NCI-H1092 (cell line): ENCODE results near the gene LAMA3.
"Not testable (repeated sequence)": the region's sequence is repeated elsewhere in the genome, so short reads cannot be mapped to it uniquely, and the experiment has no call there.

Experiments
- DNase-seq: peaks from one replicate; lab custom pipeline; 2025; lab: John Stamatoyannopoulos, UW

LAMA3 gene

GRCh38 chr18:23733265-23733664 is 44.0 kb downstream of the LAMA3 start:
- not testable (repeated sequence) for DNase-seq

- DNase-seq = no peak
These were observed 44.6 kb downstream of the LAMA3 start for GRCh38 chr18:23733895-23734294.

GRCh38 chr18:23735021-23735464 is 45.8 kb downstream of the LAMA3 start:
- DNase-seq = no peak

- DNase-seq = no peak
These were observed 48.3 kb downstream of the LAMA3 start for GRCh38 chr18:23737578-23737977.

GRCh38 chr18:23738151-23738550 is 48.9 kb downstream of the LAMA3 start:
- no peak for DNase-seq

- DNase-seq = no peak
These were observed 49.3 kb downstream of the LAMA3 start for GRCh38 chr18:23738575-23738974.

- no peak for DNase-seq
These were observed 51.0 kb downstream of the LAMA3 start for GRCh38 chr18:23740105-23740830.

- not testable (repeated sequence) for DNase-seq
These were observed 52.7 kb downstream of the LAMA3 start for GRCh38 chr18:23741967-23742366.

- DNase-seq = no peak
These were observed 54.6 kb downstream of the LAMA3 start for GRCh38 chr18:23743733-23744333.

- no peak for DNase-seq
These were observed 56.1 kb downstream of the LAMA3 start for GRCh38 chr18:23745366-23745765.

- no peak for DNase-seq
These were observed 57.6 kb downstream of the LAMA3 start for GRCh38 chr18:23746851-23747250.

- DNase-seq = no peak
These were observed 63.1 kb downstream of the LAMA3 start for GRCh38 chr18:23752363-23752762.

GRCh38 chr18:23752796-23753195 is 63.5 kb downstream of the LAMA3 start:
- DNase-seq = no peak

GRCh38 chr18:23756590-23757436 is 67.6 kb downstream of the LAMA3 start:
- no peak for DNase-seq

- DNase-seq = no peak
These were observed 68.1 kb downstream of the LAMA3 start for GRCh38 chr18:23757437-23757733.

GRCh38 chr18:23758281-23758680 is 69.0 kb downstream of the LAMA3 start:
- no peak for DNase-seq

GRCh38 chr18:23761941-23762340 is 72.7 kb downstream of the LAMA3 start:
- DNase-seq = no peak

GRCh38 chr18:23763343-23763742 is 74.1 kb downstream of the LAMA3 start:
- DNase-seq = no peak

GRCh38 chr18:23765931-23766330 is 76.7 kb downstream of the LAMA3 start:
- DNase-seq = no peak

GRCh38 chr18:23772327-23773024 is 83.2 kb downstream of the LAMA3 start:
- DNase-seq = no peak

GRCh38 chr18:23776306-23776705 is 87.1 kb downstream of the LAMA3 start:
- no peak for DNase-seq

- DNase-seq = no peak
These were observed 89.6 kb downstream of the LAMA3 start for GRCh38 chr18:23778828-23779227.
